ENCODE data around the gene TNS2.

Gene TNS2

GRCh38 chr12:53099071-53099882, 49.4 kb downstream of the TNS2 start (continued):
- TF ChIP-seq PRDM2 (tag by site-specific recombination; IDR thresholded peaks at IDR 0.05; ENCODE audit: borderline replicate concordance) (no peak), ZNF335 (tag by site-specific recombination; conservative IDR thresholded peaks at IDR 0.05) (peak; percentile 39), ZNF610 (tag by site-specific recombination; IDR thresholded peaks at IDR 0.05; ENCODE audit: borderline replicate concordance) (no peak), TRIM28 (IDR thresholded peaks at IDR 0.05; ENCODE audit: borderline replicate concordance, low read length) (no peak), KLF9 (tag by site-specific recombination; IDR thresholded peaks at IDR 0.05; ENCODE audit: low read depth) (no peak), ZNF621 (tag by site-specific recombination; IDR thresholded peaks at IDR 0.05) (no peak), ZNF518A (tag by site-specific recombination; conservative IDR thresholded peaks at IDR 0.05; ENCODE audit: low read depth) (no peak), YY2 (tag by site-specific recombination; IDR thresholded peaks at IDR 0.05) (no peak), GLIS2 (tag by site-specific recombination; IDR thresholded peaks at IDR 0.05) (peak; percentile 88), ZNF548 (tag by site-specific recombination; IDR thresholded peaks at IDR 0.05) (no peak), ZNF843 (tag by site-specific recombination; IDR thresholded peaks at IDR 0.05) (no peak), ZNF426 (tag by site-specific recombination; IDR thresholded peaks at IDR 0.05) (no peak), ZSCAN23 (tag by site-specific recombination; IDR thresholded peaks at IDR 0.05) (no peak), ZNF785 (tag by site-specific recombination; IDR thresholded peaks at IDR 0.05) (no peak), ZNF501 (tag by site-specific recombination; IDR thresholded peaks at IDR 0.05) (peak; percentile 63; the same call in 1 of the 2 replicates), BCL11B (tag by site-specific recombination; IDR thresholded peaks at IDR 0.05; ENCODE audit: low read depth) (no peak), ZBTB7A (tag by site-specific recombination; IDR thresholded peaks at IDR 0.05; ENCODE audit: low read depth) (no peak; the same call in 1 of the 2 replicates), ZNF549 (tag by site-specific recombination; IDR thresholded peaks at IDR 0.05) (no peak), WT1 (tag by site-specific recombination; IDR thresholded peaks at IDR 0.05) (peak; percentile 30; the same call in 1 of the 2 replicates), SP2 (tag by site-specific recombination; IDR thresholded peaks at IDR 0.05) (no peak), ZNF529 (tag by site-specific recombination; IDR thresholded peaks at IDR 0.05; ENCODE audit: insufficient replicate concordance) (no peak), ZBTB48 (tag by site-specific recombination; IDR thresholded peaks at IDR 0.05) (peak; percentile 54; the same call in 1 of the 2 replicates), ZFP37 (tag by site-specific recombination; IDR thresholded peaks at IDR 0.05) (0 out of 2 replicates have a peak, but pooled peaks have one; percentile 20)
- TF ChIP-seq, protein P1, sequence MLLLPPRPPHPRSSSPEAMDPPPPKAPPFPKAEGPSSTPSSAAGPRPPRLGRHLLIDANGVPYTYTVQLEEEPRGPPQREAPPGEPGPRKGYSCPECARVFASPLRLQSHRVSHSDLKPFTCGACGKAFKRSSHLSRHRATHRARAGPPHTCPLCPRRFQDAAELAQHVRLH (tag by site-specific recombination; IDR thresholded peaks at IDR 0.05): no peak
- TF ChIP-seq, protein P2, sequence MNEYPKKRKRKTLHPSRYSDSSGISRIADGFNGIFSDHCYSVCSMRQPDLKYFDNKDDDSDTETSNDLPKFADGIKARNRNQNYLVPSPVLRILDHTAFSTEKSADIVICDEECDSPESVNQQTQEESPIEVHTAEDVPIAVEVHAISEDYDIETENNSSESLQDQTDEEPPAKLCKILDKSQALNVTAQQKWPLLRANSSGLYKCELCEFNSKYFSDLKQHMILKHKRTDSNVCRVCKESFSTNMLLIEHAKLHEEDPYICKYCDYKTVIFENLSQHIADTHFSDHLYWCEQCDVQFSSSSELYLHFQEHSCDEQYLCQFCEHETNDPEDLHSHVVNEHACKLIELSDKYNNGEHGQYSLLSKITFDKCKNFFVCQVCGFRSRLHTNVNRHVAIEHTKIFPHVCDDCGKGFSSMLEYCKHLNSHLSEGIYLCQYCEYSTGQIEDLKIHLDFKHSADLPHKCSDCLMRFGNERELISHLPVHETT (tag by site-specific recombination; IDR thresholded peaks at IDR 0.05): peak; percentile 70
- TF ChIP-seq, protein P3, sequence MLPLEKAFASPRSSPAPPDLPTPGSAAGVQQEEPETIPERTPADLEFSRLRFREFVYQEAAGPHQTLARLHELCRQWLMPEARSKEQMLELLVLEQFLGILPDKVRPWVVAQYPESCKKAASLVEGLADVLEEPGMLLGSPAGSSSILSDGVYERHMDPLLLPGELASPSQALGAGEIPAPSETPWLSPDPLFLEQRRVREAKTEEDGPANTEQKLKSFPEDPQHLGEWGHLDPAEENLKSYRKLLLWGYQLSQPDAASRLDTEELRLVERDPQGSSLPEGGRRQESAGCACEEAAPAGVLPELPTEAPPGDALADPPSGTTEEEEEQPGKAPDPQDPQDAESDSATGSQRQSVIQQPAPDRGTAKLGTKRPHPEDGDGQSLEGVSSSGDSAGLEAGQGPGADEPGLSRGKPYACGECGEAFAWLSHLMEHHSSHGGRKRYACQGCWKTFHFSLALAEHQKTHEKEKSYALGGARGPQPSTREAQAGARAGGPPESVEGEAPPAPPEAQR (tag by site-specific recombination; IDR thresholded peaks at IDR 0.05): no peak
